H1 (cell line): Measurements from ENCODE around the gene PEX19. TPM values are rescaled to one million over a fixed set of nuclear protein-coding genes. Genes with fewer than 3 reads are reported as not detected.

Experiments used
- CTCF ChIA-PET: fragments of 300-600 bp; sonication (Branson Sonifier 250); formaldehyde crosslinking; loops from one replicate; lab custom pipeline; 2021; ENCODE audit not compliant: partially characterized antibody; lab: Charles Lee
- POLR2A ChIA-PET: fragments of 300-600 bp; sonication (Branson Sonifier 250); formaldehyde crosslinking; loops from one replicate; lab custom pipeline; 2021; ENCODE audit warnings: inconsistent platforms; ENCODE audit not compliant: partially characterized antibody; lab: Charles Lee
- DNase-seq, 2 experiments: peaks; one replicate each; pipeline versions ENCODE4 v3.0.0 to v3.0.0-alpha.2; 2010 to 2022; ENCODE audit warnings: low spot score in 2 of 2, low read depth in 1 of 2, mixed read lengths in 1 of 2
- FAIRE-seq: peaks from 2 replicates; lab custom pipeline; 2011; peaks lifted over from hg19 to GRCh38; lab: Jason Lieb, UNC
- H2AFZ ChIP-seq: 2 replicates; pipeline ENCODE4 v1.8.1; 2012; ENCODE audit warnings: low read length, inconsistent platforms
- H2AK5ac ChIP-seq: 2 replicates; pipeline ENCODE4 v1.6.1; 2013; ENCODE audit warnings: low read depth, low read length
- H2BK120ac ChIP-seq: replicated peaks from 2 replicates; pipeline ENCODE3; 2013; ENCODE audit warnings: low read depth, low read length, inconsistent platforms
- H2BK12ac ChIP-seq: 2 replicates; pipeline ENCODE4 v1.6.1; 2013; ENCODE audit warnings: low read depth, low read length
- H2BK15ac ChIP-seq: 2 replicates; pipeline ENCODE4 v1.6.1; 2013; ENCODE audit warnings: low read length
- H2BK20ac ChIP-seq: 2 replicates; pipeline ENCODE4 v1.6.1; 2013; ENCODE audit warnings: low read length
- H2BK5ac ChIP-seq: 2 replicates; pipeline ENCODE4 v1.6.1; 2013; ENCODE audit warnings: low read depth, low read length
- H3K14ac ChIP-seq: 2 replicates; pipeline ENCODE4 v1.6.1; 2013; ENCODE audit warnings: inconsistent platforms; ENCODE audit not compliant: insufficient read length
- H3K18ac ChIP-seq: 2 replicates; pipeline ENCODE4 v1.6.1; 2013; ENCODE audit warnings: low read length; ENCODE audit errors: extremely low read depth
- H3K23ac ChIP-seq: 2 replicates; pipeline ENCODE4 v1.6.1; 2013; ENCODE audit warnings: inconsistent platforms; ENCODE audit not compliant: insufficient read length
- H3K23me2 ChIP-seq: 2 replicates; pipeline ENCODE4 v1.6.1; 2013; ENCODE audit warnings: low read depth, low read length
- H3K27ac ChIP-seq: 2 replicates; pipeline ENCODE4 v1.6.1; 2011; ENCODE audit warnings: low read depth, low read length, inconsistent platforms
- H3K27me3 ChIP-seq, 4 experiments: replicated peaks in 1 of 4; 1 replicate in 1 of 4; 2 replicates in 3 of 4; pipeline versions ENCODE4 v1.6.1 to v1.8.1; 2011 to 2013; ENCODE audit warnings: low read length in 3 of 4, mild to moderate bottlenecking in 3 of 4, inconsistent platforms in 2 of 4, mixed read lengths in 2 of 4, moderate library complexity in 1 of 4; ENCODE audit not compliant: control insufficient read depth in 3 of 4, insufficient read depth in 3 of 4; ENCODE audit errors: extremely low read depth in 1 of 4
- H3K36me3 ChIP-seq, 4 experiments: 2 replicates each; pipeline versions ENCODE4 v1.6.1 to v1.8.1; 2011 to 2013; ENCODE audit warnings: mild to moderate bottlenecking in 4 of 4, low read length in 3 of 4, moderate library complexity in 2 of 4, control low read depth in 1 of 4, inconsistent platforms in 1 of 4; ENCODE audit not compliant: insufficient read depth in 4 of 4, control insufficient read depth in 2 of 4
- H3K4ac ChIP-seq: replicated peaks from 2 replicates; pipeline ENCODE3; 2013; ENCODE audit warnings: low read length, low read depth, mixed read lengths, inconsistent platforms; ENCODE audit not compliant: insufficient read length
- H3K4me1 ChIP-seq, 4 experiments: replicated peaks in 1 of 4; 1 replicate in 1 of 4; 2 replicates in 3 of 4; pipeline versions ENCODE4 v1.6.1 to v1.8.1; 2011 to 2013; ENCODE audit warnings: low read length in 3 of 4, inconsistent platforms in 2 of 4, mixed read lengths in 1 of 4; ENCODE audit not compliant: insufficient read depth in 4 of 4, control insufficient read depth in 3 of 4
- H3K4me2 ChIP-seq, 2 experiments: 2 replicates each; pipeline versions ENCODE4 v1.6.1 to v1.8.1; 2011 to 2013; ENCODE audit warnings: low read depth in 2 of 2, low read length in 2 of 2, control low read depth in 1 of 2, inconsistent platforms in 1 of 2, mild to moderate bottlenecking in 1 of 2; ENCODE audit not compliant: insufficient read depth in 1 of 2
- H3K4me3 ChIP-seq, 4 experiments: fragments of 200-600, 300-600 bp in 1 of 4; sonication (generic), shearing (Covaris generic), sonication (Bioruptor Twin) in 1 of 4; 2 replicates each; pipeline versions ENCODE4 v1.5.1 to v1.8.1; 2011 to 2016; ENCODE audit warnings: low read length in 4 of 4, low read depth in 3 of 4, control low read depth in 2 of 4, inconsistent platforms in 2 of 4, mild to moderate bottlenecking in 2 of 4, mixed read lengths in 1 of 4, moderate library complexity in 1 of 4; ENCODE audit not compliant: insufficient read depth in 2 of 4; ENCODE audit errors: extremely low read depth in 1 of 4
- H3K56ac ChIP-seq: replicated peaks from 2 replicates; pipeline ENCODE3; 2013; ENCODE audit warnings: low read depth, mild to moderate bottlenecking, mixed read lengths, low read length, inconsistent platforms; ENCODE audit not compliant: insufficient read length
- H3K79me1 ChIP-seq: 2 replicates; pipeline ENCODE4 v1.6.1; 2013; ENCODE audit warnings: low read depth, low read length, control low read depth
- H3K79me2 ChIP-seq, 2 experiments: 2 replicates each; pipeline versions ENCODE4 v1.6.1 to v1.8.1; 2012 to 2013; ENCODE audit warnings: low read length in 2 of 2, mild to moderate bottlenecking in 2 of 2, inconsistent platforms in 1 of 2; ENCODE audit not compliant: insufficient read depth in 2 of 2, control insufficient read depth in 1 of 2
- H3K9ac ChIP-seq, 4 experiments: replicated peaks in 1 of 4; 1 replicate in 1 of 4; 2 replicates in 3 of 4; pipeline versions ENCODE4 v1.6.1 to v1.8.1; 2011 to 2013; ENCODE audit warnings: low read depth in 3 of 4, low read length in 3 of 4, control low read depth in 2 of 4, mild to moderate bottlenecking in 2 of 4, moderate library complexity in 2 of 4, inconsistent platforms in 1 of 4; ENCODE audit errors: extremely low read depth in 1 of 4
- H3K9me3 ChIP-seq, 2 experiments: 2 replicates each; pipeline versions ENCODE4 v1.6.1 to v1.8.1; 2012 to 2013; ENCODE audit warnings: mild to moderate bottlenecking in 2 of 2, moderate library complexity in 2 of 2, control low read depth in 1 of 2, inconsistent platforms in 1 of 2, low read depth in 1 of 2, low read length in 1 of 2, mixed read lengths in 1 of 2; ENCODE audit not compliant: insufficient read depth in 2 of 2
- H4K20me1 ChIP-seq, 2 experiments: replicated peaks in 1 of 2; 2 replicates each; pipeline versions ENCODE3 to v1.8.1; 2011 to 2013; ENCODE audit warnings: inconsistent platforms in 2 of 2, low read length in 2 of 2, mild to moderate bottlenecking in 1 of 2; ENCODE audit not compliant: insufficient read depth in 2 of 2, control insufficient read depth in 1 of 2
- H4K5ac ChIP-seq: 2 replicates; pipeline ENCODE4 v1.6.1; 2013; ENCODE audit warnings: low read length, low read depth, mixed read lengths, inconsistent platforms; ENCODE audit not compliant: insufficient read length
- H4K8ac ChIP-seq: 2 replicates; pipeline ENCODE4 v1.8.0; 2013; ENCODE audit warnings: mild to moderate bottlenecking, moderate library complexity, low read length, inconsistent platforms; ENCODE audit not compliant: insufficient read depth; ENCODE audit errors: extremely low read depth
- H4K91ac ChIP-seq: replicated peaks from 2 replicates; pipeline ENCODE3; 2013; ENCODE audit warnings: low read length, mixed read lengths, inconsistent platforms; ENCODE audit not compliant: insufficient read length
- ATF3 ChIP-seq: IDR thresholded peaks from 2 replicates; pipeline ENCODE4 v1.6.1; 2011; ENCODE audit warnings: low read depth, mild to moderate bottlenecking, low read length; ENCODE audit not compliant: insufficient read depth
- BCL11A ChIP-seq, 2 experiments: IDR thresholded peaks; one replicate each; pipeline ENCODE4 v1.6.1; 2011; ENCODE audit warnings: low read depth in 2 of 2, low read length in 2 of 2, mild to moderate bottlenecking in 2 of 2
- BRCA1 ChIP-seq: IDR thresholded peaks from 2 replicates; pipeline ENCODE4 v1.6.1; 2012; ENCODE audit warnings: low read depth, low read length, improper control_type of control experiment
- CBX5 ChIP-seq: fragments of 300-800, 300-1000 bp; sonication (generic); IDR thresholded peaks from 2 replicates; pipeline ENCODE4 v1.7.1; 2016; ENCODE audit warnings: antibody characterized with exemption, low read length, low read depth
- EGR1 ChIP-seq: IDR thresholded peaks from 2 replicates; pipeline ENCODE4 v1.6.1; 2011; ENCODE audit warnings: low read depth, low read length, borderline replicate concordance
- NRF1 ChIP-seq: IDR thresholded peaks from 2 replicates; pipeline ENCODE4 v1.6.1; 2011; ENCODE audit warnings: mild to moderate bottlenecking, low read depth, low read length, improper control_type of control experiment
- POLR2A ChIP-seq, 2 experiments: IDR thresholded peaks; 1 replicate in 1 of 2; 2 replicates in 1 of 2; pipeline ENCODE4 v1.6.1; 2011; ENCODE audit warnings: low read depth in 2 of 2, low read length in 2 of 2, mild to moderate bottlenecking in 2 of 2; ENCODE audit errors: control extremely low read depth in 1 of 2
- RNF2 ChIP-seq: fragments of 200-900, 300-1000 bp; sonication (generic); IDR thresholded peaks from 2 replicates; pipeline ENCODE4 v1.7.1; 2016; ENCODE audit warnings: borderline replicate concordance, low read depth, mild to moderate bottlenecking, antibody characterized with exemption, low read length; ENCODE audit not compliant: poor library complexity, severe bottlenecking; ENCODE audit errors: missing control alignments
- SAP30 ChIP-seq: fragments of 300-600 bp; sonication (generic); IDR thresholded peaks from 2 replicates; pipeline ENCODE4 v1.7.1; 2012; ENCODE audit warnings: low read length, moderate library complexity, mild to moderate bottlenecking, inconsistent platforms; ENCODE audit not compliant: insufficient read depth, insufficient replicate concordance
- SIN3A ChIP-seq, 2 experiments: IDR thresholded peaks in 1 of 2; conservative IDR thresholded peaks in 1 of 2; 2 replicates each; pipeline ENCODE4 v1.6.1; 2011 to 2012; ENCODE audit warnings: low read length in 2 of 2, improper control_type of control experiment in 1 of 2, low read depth in 1 of 2, mild to moderate bottlenecking in 1 of 2
- SIRT6 ChIP-seq: IDR thresholded peaks from one replicate; pipeline ENCODE4 v1.7.1; 2012; ENCODE audit warnings: low read length, inconsistent platforms
- TAF7 ChIP-seq: optimal IDR thresholded peaks from 2 replicates; pipeline ENCODE3; 2011; ENCODE audit warnings: low read depth, mild to moderate bottlenecking, inconsistent platforms, low read length, moderate library complexity, borderline replicate concordance
- TEAD4 ChIP-seq: IDR thresholded peaks from 2 replicates; pipeline ENCODE4 v1.6.1; 2012; ENCODE audit warnings: low read depth, low read length, inconsistent platforms, mixed read lengths
- polyA plus RNA-seq, 7 experiments: library from polyadenylated mRNA; depleted of rRNA in 3 of 7; stranded (reverse) in 5 of 7; unstranded in 2 of 7; fragments of >200 nt in 5 of 7; fragments of 200-250 nt in 2 of 7; gene quantifications; 1 replicate in 5 of 7; 2 replicates in 1 of 7; 4 replicates in 1 of 7; pipeline versions ENCODE4 v1.2.1 to v1.2.3, GENCODE V29; 2011 to 2013; ENCODE audit warnings: missing spikeins in 2 of 7, mixed read lengths in 2 of 7
- total RNA-seq: library from RNA; stranded (reverse); fragmentation: NEBNext Ultra II Directional; extraction: Animal tissue kit (Norgen Biotek cat#: 25700); gene quantifications from 2 replicates; pipeline ENCODE4 v1.2.1, GENCODE V29; 2021

PEX19 gene
- total and polyA plus RNA-seq, 2 of the 8 experiments (the other 6 are each of a cell fraction or from before 2014, with no cell fraction given) = 50.4 to 80.2 TPM

DNA sequence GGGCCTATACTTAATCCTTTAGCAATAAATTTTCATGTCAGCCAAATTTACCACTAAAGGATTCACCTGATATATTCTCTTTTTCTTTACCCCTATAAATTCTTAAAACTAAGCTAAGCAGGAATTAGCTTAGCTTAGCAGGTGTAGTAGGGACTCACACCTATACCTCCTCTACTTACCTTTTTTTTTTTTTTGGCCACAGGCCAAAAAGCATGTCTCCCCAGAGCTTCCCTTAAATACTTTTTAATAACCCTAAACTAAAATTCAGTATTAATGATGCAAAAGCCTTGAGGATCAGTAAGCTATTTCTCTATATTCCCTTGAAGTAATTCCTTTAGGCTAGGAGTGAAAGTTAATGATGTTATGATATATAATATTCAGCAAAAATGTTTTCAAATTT is 56.5 kb downstream of the PEX19 start:
- ChIA-PET POLR2A (interaction anchor here (0.9 to 1.1 kb wide), 2 partner anchors 15 to 34 kb away, joined by 3 to 6 read pairs; partner anchors contain the start of gene DCAF8), CTCF (interaction anchor here (0.7 to 3.4 kb wide), 15 partner anchors 9 to 150 kb away, joined by 3 to 28 read pairs (median 5); no protein-coding TSS in a partner anchor)
- no peak overlapping the region for H4K8ac ChIP-seq
- no peak overlapping the region for H3K4me2 ChIP-seq
- peaks cover 21 to 79% (median 54%) of the 10 kb centered on the region in 4 experiments for H3K36me3 ChIP-seq
- no peak overlapping the region for H2AFZ ChIP-seq
- H3K79me1 ChIP-seq = no peaks in the 10 kb centered on the region
- H3K14ac ChIP-seq = no peak overlapping the region
- TF ChIP-seq CBX5 (no peak), SAP30 (no peak), BCL11A (IDR thresholded peaks at IDR 0.05; ENCODE audit: low read depth in 2 of 2, low read length in 2 of 2) (no peak), BRCA1 (no peak), TEAD4 (no peak), TAF7 (no peak), POLR2A (IDR thresholded peaks at IDR 0.05; ENCODE audit: control extremely low read depth in 1 of 2, low read depth in 2 of 2, low read length in 2 of 2) (no peak), NRF1 (no peak), RNF2 (no peak), SIRT6 (no peak), EGR1 (no peak), SIN3A (conservative IDR thresholded peaks at IDR 0.05 in 1 of 2, IDR thresholded peaks at IDR 0.05 in 1 of 2; ENCODE audit: low read depth in 1 of 2, low read length in 2 of 2) (no peak), ATF3 (no peak)
- no peak overlapping the region for H3K23ac ChIP-seq
- no peaks in the 10 kb centered on the region for H3K27me3 ChIP-seq
- FAIRE-seq (no peak), DNase-seq (no peak)
- H2BK120ac ChIP-seq = no peak overlapping the region
- no peak overlapping the region for H3K4me3 ChIP-seq
- no peak overlapping the region for H2BK12ac ChIP-seq
- no peaks in the 10 kb centered on the region for H3K79me2 ChIP-seq
- no peak overlapping the region for H3K27ac ChIP-seq
- H4K5ac ChIP-seq = no peak overlapping the region
- H4K20me1 ChIP-seq = peaks cover 0 to 2% of the 10 kb centered on the region in 2 experiments
- H2BK5ac ChIP-seq = no peak overlapping the region
- H3K4me1 ChIP-seq = no peaks in the 10 kb centered on the region
- H2BK15ac ChIP-seq = no peak overlapping the region
- H3K9ac ChIP-seq = no peak overlapping the region
- no peak overlapping the region for H3K18ac ChIP-seq
- H2AK5ac ChIP-seq = no peak overlapping the region
- no peak overlapping the region for H3K56ac ChIP-seq
- no peak overlapping the region for H3K4ac ChIP-seq
- no peaks in the 10 kb centered on the region for H3K23me2 ChIP-seq
- no peaks in the 10 kb centered on the region for H3K9me3 ChIP-seq
- H4K91ac ChIP-seq = no peak overlapping the region
- H2BK20ac ChIP-seq = no peak overlapping the region
